K562 (cell line): ENCODE results near the gene IFI27L2. TPM values are rescaled to one million over a fixed set of nuclear protein-coding genes. Genes with fewer than 3 reads are reported as not detected.

ENCODE experiments used
- ATAC-seq: fragments of 200-7000 bp; cut with Tn5 transposase; 3 replicates; pipeline ENCODE4 v1.9.1; 2020; ENCODE audit warnings: moderate library complexity
- BruUV-seq: library from RNA; stranded (reverse); fragments of 400-500 nt; replicated peaks from 2 replicates; lab custom pipeline; 2021; lab: Mats Ljungman, UMichigan
- CTCF ChIA-PET: fragments of 300-600 bp; formaldehyde crosslinking; extraction: SDS; loops from one replicate; lab custom pipeline; 2021; ENCODE audit warnings: low intra/inter-chr PET ratio; lab: Yijun Ruan, JAX
- POLR2A ChIA-PET: fragments of 300-600, 350-650 bp; sonication (Branson Sonifier 250); formaldehyde crosslinking; extraction: SDS; loops from one replicate; lab custom pipeline; 2021; ENCODE audit warnings: antibody characterized with exemption, inconsistent platforms; lab: Yijun Ruan, JAX
- DNase-seq, 4 experiments: peaks; one replicate each; pipeline versions ENCODE4 v3.0.0 to v3.0.0-alpha.2; 2011 to 2018; ENCODE audit warnings: low spot score in 3 of 4, mixed read lengths in 3 of 4; ENCODE audit errors: extremely low read depth in 1 of 4
- FAIRE-seq: peaks from 2 replicates; lab custom pipeline; 2011; peaks lifted over from hg19 to GRCh38; lab: Jason Lieb, UNC
- H2AFZ ChIP-seq: 2 replicates; pipeline ENCODE4 v1.6.0; 2011; ENCODE audit warnings: low read depth, low read length, control low read depth, inconsistent platforms
- H3K27ac ChIP-seq: fragments of 200-600 bp; 3 replicates; pipeline ENCODE4 v1.8.0; 2011; ENCODE audit warnings: low read depth, mild to moderate bottlenecking, control low read depth, inconsistent platforms, low read length, moderate library complexity, mixed read lengths; ENCODE audit errors: extremely low read depth
- H3K27me3 ChIP-seq, 2 experiments: fragments of 300-600 bp in 1 of 2; 2 replicates in 1 of 2; 3 replicates in 1 of 2; pipeline versions ENCODE4 v1.6.0 to v1.8.0; 2011; ENCODE audit warnings: inconsistent platforms in 2 of 2, low read length in 2 of 2, mild to moderate bottlenecking in 1 of 2, mixed read lengths in 1 of 2, moderate library complexity in 1 of 2; ENCODE audit not compliant: control insufficient read depth in 2 of 2, insufficient read depth in 2 of 2
- H3K36me3 ChIP-seq: fragments of 300-600 bp; 3 replicates; pipeline ENCODE4 v1.8.0; 2011; ENCODE audit warnings: mild to moderate bottlenecking, low read length, inconsistent platforms; ENCODE audit not compliant: control insufficient read depth, insufficient read depth
- H3K4me1 ChIP-seq, 2 experiments: fragments of 200-600 bp in 1 of 2; replicated peaks in 1 of 2; 2 replicates in 1 of 2; 3 replicates in 1 of 2; pipeline versions ENCODE4 v1.5.1 to v1.8.0; 2011; ENCODE audit warnings: inconsistent platforms in 2 of 2, low read length in 2 of 2, mild to moderate bottlenecking in 1 of 2, mixed read lengths in 1 of 2, moderate library complexity in 1 of 2; ENCODE audit not compliant: control insufficient read depth in 2 of 2, insufficient read depth in 2 of 2
- H3K4me2 ChIP-seq: 2 replicates; pipeline ENCODE4 v1.6.1; 2011; ENCODE audit warnings: low read length, control low read depth, inconsistent platforms, mixed read lengths; ENCODE audit not compliant: insufficient read depth
- H3K4me3 ChIP-seq: fragments of 200-600 bp; sonication (generic), shearing (Covaris generic); 2 replicates; pipeline ENCODE4 v1.5.1; 2016; ENCODE audit warnings: control low read depth, inconsistent platforms
- H3K79me2 ChIP-seq: fragments of 200-600 bp; 3 replicates; pipeline ENCODE4 v1.8.0; 2011; ENCODE audit warnings: low read length, inconsistent platforms; ENCODE audit not compliant: control insufficient read depth, insufficient read depth
- H3K9ac ChIP-seq, 2 experiments: 2 replicates each; pipeline versions ENCODE4 v1.6.0 to v1.6.1; 2011; ENCODE audit warnings: low read depth in 2 of 2, low read length in 2 of 2, control low read depth in 1 of 2, inconsistent platforms in 1 of 2, mild to moderate bottlenecking in 1 of 2, mixed read lengths in 1 of 2; ENCODE audit not compliant: insufficient read depth in 1 of 2
- H3K9me1 ChIP-seq: one replicate; pipeline ENCODE4 v1.6.0; 2011; ENCODE audit warnings: inconsistent platforms, mild to moderate bottlenecking, low read length, moderate library complexity; ENCODE audit not compliant: control insufficient read depth, insufficient read depth
- H3K9me3 ChIP-seq: replicated peaks from 2 replicates; pipeline ENCODE4 v1.5.1; 2011; ENCODE audit warnings: low read depth, low read length, inconsistent platforms; ENCODE audit not compliant: control insufficient read depth, insufficient read depth
- H4K20me1 ChIP-seq: replicated peaks from 2 replicates; pipeline ENCODE4 v1.6.1; 2011; ENCODE audit warnings: low read length, inconsistent platforms, mixed read lengths; ENCODE audit not compliant: control insufficient read depth, insufficient read depth
- HEY1 ChIP-seq: fragments of 250-450 bp; sonication (Bioruptor Pico); IDR thresholded peaks from 2 replicates; pipeline ENCODE4 v1.5.0; 2020; ENCODE audit warnings: mild to moderate bottlenecking, moderate library complexity, borderline replicate concordance
- SREBF1 ChIP-seq: fragments of 150-350 bp; IDR thresholded peaks from 2 replicates; pipeline ENCODE4 v1.6.1; 2014; ENCODE audit warnings: antibody characterized with exemption, low read depth, low read length, borderline replicate concordance
- ZFP36 ChIP-seq: fragments of 150-350 bp; IDR thresholded peaks from 2 replicates; pipeline ENCODE4 v1.6.1; 2018; ENCODE audit warnings: low read length, low read depth; ENCODE audit not compliant: partially characterized antibody
- WGBS: fragments of 100-300 bp; shearing (Covaris generic); methylation state at CpG from one replicate; pipeline ENCODE4 v1.1.6; 2016; ENCODE audit warnings: low coverage, mixed read lengths; ENCODE audit not compliant: insufficient coverage; ENCODE audit errors: missing lambda C conversion rate; 5-methylcytosine and 5-hydroxymethylcytosine counted together
- in situ Hi-C: fragments of 300-500 bp; cut with MboI; formaldehyde crosslinking; loops from 4 replicates; pipeline ENCODE4 v1.15.0; 2018; ENCODE audit warnings: inconsistent platforms, mixed read lengths
- intact Hi-C: fragments of 100-400 bp; cut with micrococcal nuclease; formaldehyde crosslinking; loops from 2 replicates; pipeline ENCODE4 v1.14.2; 2022
- polyA plus RNA-seq, 8 experiments: library from polyadenylated mRNA; depleted of rRNA in 4 of 8; stranded (reverse) in 5 of 8; unstranded in 3 of 8; fragments of >200 nt; fragmentation: Nextera tagmentation in 2 of 8; fragmentation: Illumina TruSeq in 1 of 8; extraction: Ambion mirVana in 2 of 8; extraction: Trizol in 1 of 8; gene quantifications; 2 replicates each; pipeline versions ENCODE4 v1.2.1 to v1.2.3, GENCODE V29; 2011 to 2014; ENCODE audit warnings: inconsistent platforms in 1 of 8, missing spikeins in 1 of 8
- total RNA-seq, 7 experiments: library from RNA; depleted of rRNA in 6 of 7; stranded (reverse); fragments of >200 nt in 6 of 7; fragmentation: Illumina TruSeq in 2 of 7; extraction: Trizol in 2 of 7; gene quantifications; 2 replicates each; pipeline versions ENCODE4 v1.2.1 to v1.2.3, GENCODE V29; 2011 to 2021; ENCODE audit warnings: low replicate concordance in 1 of 7
- TF ChIP-seq, protein P1 (sequence below): sonication (generic); formaldehyde crosslinking; IDR thresholded peaks from 2 replicates; pipeline ENCODE4 v1.8.1; 2023; ENCODE audit warnings: mild to moderate bottlenecking, missing genetic modification reagents

Gene IFI27L2
- total and polyA plus RNA-seq, 9 of the 15 experiments (the other 6 are each of a cell fraction or from before 2014, with no cell fraction given) = 1.0 to 9.3 (median 4.1) TPM

GRCh38 chr14:94126419-94126677 lies 3.1 kb downstream of the IFI27L2 start:
- H3K4me2 ChIP-seq = no peak overlapping the region
- ChIA-PET CTCF (no interaction called here), POLR2A (no interaction called here)
- H3K9me3 ChIP-seq = no peaks in the 10 kb centered on the region
- in situ Hi-C loops = no loop called here
- H3K27ac ChIP-seq = no peak overlapping the region
- WGBS = 8% methylated on average over 1 of the region's 1 CpG
- H4K20me1 ChIP-seq = no peaks in the 10 kb centered on the region
- ATAC-seq (no peak), DNase-seq (no peak), FAIRE-seq (no peak)
- H3K9me1 ChIP-seq = no peaks in the 10 kb centered on the region
- no peak overlapping the region for H3K4me3 ChIP-seq
- peaks cover 0 to 20% of the 10 kb centered on the region in 2 experiments; a peak in 2 of 5 replicates for H3K27me3 ChIP-seq
- no TSS peak for BruUV-seq
- no peaks in the 10 kb centered on the region for H3K36me3 ChIP-seq
- no peak overlapping the region for H3K9ac ChIP-seq
- peak; percentile 83 for TF ChIP-seq ZFP36
- TF ChIP-seq, protein P1, sequence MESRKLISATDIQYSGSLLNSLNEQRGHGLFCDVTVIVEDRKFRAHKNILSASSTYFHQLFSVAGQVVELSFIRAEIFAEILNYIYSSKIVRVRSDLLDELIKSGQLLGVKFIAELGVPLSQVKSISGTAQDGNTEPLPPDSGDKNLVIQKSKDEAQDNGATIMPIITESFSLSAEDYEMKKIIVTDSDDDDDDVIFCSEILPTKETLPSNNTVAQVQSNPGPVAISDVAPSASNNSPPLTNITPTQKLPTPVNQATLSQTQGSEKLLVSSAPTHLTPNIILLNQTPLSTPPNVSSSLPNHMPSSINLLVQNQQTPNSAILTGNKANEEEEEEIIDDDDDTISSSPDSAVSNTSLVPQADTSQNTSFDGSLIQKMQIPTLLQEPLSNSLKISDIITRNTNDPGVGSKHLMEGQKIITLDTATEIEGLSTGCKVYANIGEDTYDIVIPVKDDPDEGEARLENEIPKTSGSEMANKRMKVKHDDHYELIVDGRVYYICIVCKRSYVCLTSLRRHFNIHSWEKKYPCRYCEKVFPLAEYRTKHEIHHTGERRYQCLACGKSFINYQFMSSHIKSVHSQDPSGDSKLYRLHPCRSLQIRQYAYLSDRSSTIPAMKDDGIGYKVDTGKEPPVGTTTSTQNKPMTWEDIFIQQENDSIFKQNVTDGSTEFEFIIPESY (CRISPR knock-in tag) = no peak
- no peak for TF ChIP-seq SREBF1
- no peak for TF ChIP-seq HEY1 (CRISPR knock-in tag)
- intact Hi-C loops = no loop called here
- peaks cover 0 to 7% of the 10 kb centered on the region in 2 experiments; a peak in 3 of 5 replicates for H3K4me1 ChIP-seq
- H2AFZ ChIP-seq = no peak overlapping the region
- H3K79me2 ChIP-seq = no peaks in the 10 kb centered on the region
